ENCODE data around the gene ANKRD62.

- TF ChIP-seq MAX (IDR thresholded peaks at IDR 0.05) (no peak), CTCF (IDR thresholded peaks at IDR 0.05; ENCODE audit: low read depth, low read length, missing input control) (no peak)
- TF ChIP-seq, protein P1, sequence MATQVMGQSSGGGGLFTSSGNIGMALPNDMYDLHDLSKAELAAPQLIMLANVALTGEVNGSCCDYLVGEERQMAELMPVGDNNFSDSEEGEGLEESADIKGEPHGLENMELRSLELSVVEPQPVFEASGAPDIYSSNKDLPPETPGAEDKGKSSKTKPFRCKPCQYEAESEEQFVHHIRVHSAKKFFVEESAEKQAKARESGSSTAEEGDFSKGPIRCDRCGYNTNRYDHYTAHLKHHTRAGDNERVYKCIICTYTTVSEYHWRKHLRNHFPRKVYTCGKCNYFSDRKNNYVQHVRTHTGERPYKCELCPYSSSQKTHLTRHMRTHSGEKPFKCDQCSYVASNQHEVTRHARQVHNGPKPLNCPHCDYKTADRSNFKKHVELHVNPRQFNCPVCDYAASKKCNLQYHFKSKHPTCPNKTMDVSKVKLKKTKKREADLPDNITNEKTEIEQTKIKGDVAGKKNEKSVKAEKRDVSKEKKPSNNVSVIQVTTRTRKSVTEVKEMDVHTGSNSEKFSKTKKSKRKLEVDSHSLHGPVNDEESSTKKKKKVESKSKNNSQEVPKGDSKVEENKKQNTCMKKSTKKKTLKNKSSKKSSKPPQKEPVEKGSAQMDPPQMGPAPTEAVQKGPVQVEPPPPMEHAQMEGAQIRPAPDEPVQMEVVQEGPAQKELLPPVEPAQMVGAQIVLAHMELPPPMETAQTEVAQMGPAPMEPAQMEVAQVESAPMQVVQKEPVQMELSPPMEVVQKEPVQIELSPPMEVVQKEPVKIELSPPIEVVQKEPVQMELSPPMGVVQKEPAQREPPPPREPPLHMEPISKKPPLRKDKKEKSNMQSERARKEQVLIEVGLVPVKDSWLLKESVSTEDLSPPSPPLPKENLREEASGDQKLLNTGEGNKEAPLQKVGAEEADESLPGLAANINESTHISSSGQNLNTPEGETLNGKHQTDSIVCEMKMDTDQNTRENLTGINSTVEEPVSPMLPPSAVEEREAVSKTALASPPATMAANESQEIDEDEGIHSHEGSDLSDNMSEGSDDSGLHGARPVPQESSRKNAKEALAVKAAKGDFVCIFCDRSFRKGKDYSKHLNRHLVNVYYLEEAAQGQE (IDR thresholded peaks at IDR 0.05), result no peak
Observed at GRCh38 chr18:12056034-12056883, 37.4 kb upstream of the ANKRD62 start.
